ENCODE data around the gene CCDC194.

GRCh38 chr19:17418710-17419109 is 24.7 kb upstream of the CCDC194 start:
- TF ChIP-seq CTCF (IDR thresholded peaks at IDR 0.05), result no peak
- no peak for TF ChIP-seq POLR2A (IDR thresholded peaks at IDR 0.05)

Data from upper lobe of left lung (tissue), 4 donors.